ENCODE results near the gene TUBGCP6.

Gene TUBGCP6

GRCh38 chr22:50272044-50272802 lies 27.4 kb upstream of the TUBGCP6 start:
- no peaks in the 10 kb centered on the region for H3K9me3 ChIP-seq (ENCODE audit: control insufficient read depth, low read length)
- H3K36me3 ChIP-seq (ENCODE audit: control insufficient read depth, insufficient read depth, low read length) = no peaks in the 10 kb centered on the region
- no peak overlapping the region for H3K27ac ChIP-seq
- H3K27me3 ChIP-seq (ENCODE audit: control insufficient read depth, insufficient read depth, low read length) = no peaks in the 10 kb centered on the region
- H3K4me2 ChIP-seq (ENCODE audit: low read length) = no peak overlapping the region
- peaks cover 3% of the 10 kb centered on the region for H3K4me1 ChIP-seq
- no peaks in the 10 kb centered on the region for H3K79me2 ChIP-seq
- H2AFZ ChIP-seq = no peak overlapping the region
- H3K4me3 ChIP-seq (ENCODE audit: low read depth, low read length) = no peak overlapping the region
- H3K9ac ChIP-seq = no peak overlapping the region
- TF ChIP-seq CTCF (IDR thresholded peaks at IDR 0.05) = no peak

- peak overlapping the region; percentile 32 for H3K27ac ChIP-seq
- H3K9ac ChIP-seq = no peak overlapping the region
These were observed 26.7 kb upstream of the TUBGCP6 start for GRCh38 chr22:50271519-50271970.

GRCh38 chr22:50270666-50271394 lies 26.0 kb upstream of the TUBGCP6 start:
- Histone ChIP-seq H3K27me3 (ENCODE audit: control insufficient read depth, insufficient read depth, low read length) (no peaks in the 10 kb centered on the region), H3K36me3 (ENCODE audit: control insufficient read depth, insufficient read depth, low read length) (no peaks in the 10 kb centered on the region), H3K9me3 (ENCODE audit: control insufficient read depth, low read length) (no peaks in the 10 kb centered on the region), H3K4me2 (ENCODE audit: low read length) (peak overlapping the region; percentile 92), H3K79me2 (no peaks in the 10 kb centered on the region), H3K9ac (peak overlapping the region; percentile 37), H2AFZ (peak overlapping the region; percentile 64), H3K4me3 (ENCODE audit: low read depth, low read length) (peak overlapping the region; percentile 57), H3K4me1 (peaks cover 3% of the 10 kb centered on the region), H3K27ac (peak overlapping the region; percentile 74)
- TF ChIP-seq CTCF (IDR thresholded peaks at IDR 0.05) = no peak

More at GRCh38 chr22:50271519-50271970, 26.7 kb upstream of the TUBGCP6 start:
- Histone ChIP-seq H3K9me3 (ENCODE audit: control insufficient read depth, low read length) (no peaks in the 10 kb centered on the region), H3K4me3 (ENCODE audit: low read depth, low read length) (peak overlapping the region; percentile 57), H2AFZ (peak overlapping the region; percentile 68), H3K79me2 (no peaks in the 10 kb centered on the region), H3K4me2 (ENCODE audit: low read length) (peak overlapping the region; percentile 92), H3K36me3 (ENCODE audit: control insufficient read depth, insufficient read depth, low read length) (no peaks in the 10 kb centered on the region), H3K4me1 (peaks cover 3% of the 10 kb centered on the region), H3K27me3 (ENCODE audit: control insufficient read depth, insufficient read depth, low read length) (no peaks in the 10 kb centered on the region)
- TF ChIP-seq CTCF (IDR thresholded peaks at IDR 0.05) = no peak

- Histone ChIP-seq H2AFZ (peak within 1 kb of the TSS; percentile 64), H3K9ac (peak within 1 kb of the TSS; percentile 37), H3K27me3 (ENCODE audit: control insufficient read depth, insufficient read depth, low read length) (no peaks in the 10 kb centered on the region), H3K36me3 (ENCODE audit: control insufficient read depth, insufficient read depth, low read length) (no peaks in the 10 kb centered on the region), H3K9me3 (ENCODE audit: control insufficient read depth, low read length) (no peaks in the 10 kb centered on the region), H3K4me1 (peaks cover 3% of the 10 kb centered on the region), H3K4me2 (ENCODE audit: low read length) (peak within 1 kb of the TSS; percentile 92), H3K27ac (peak within 1 kb of the TSS; percentile 74), H3K79me2 (no peaks in the 10 kb centered on the region), H3K4me3 (ENCODE audit: low read depth, low read length) (peak within 1 kb of the TSS; percentile 57)
- no peak for TF ChIP-seq CTCF (IDR thresholded peaks at IDR 0.05)
These were observed 25.3 kb upstream of the TUBGCP6 start, which contains the start of gene MAPK11 for GRCh38 chr22:50269970-50270665. MAPK11 (minus strand) TSS chr22:50270380; CDS start chr22:50270292, 88 bp downstream.

Data from parathyroid adenoma (tissue), 2 donors.